Measurements from ENCODE around the gene HCRTR2.
"Not testable (repeated sequence)": the region's sequence is repeated elsewhere in the genome, so short reads cannot be mapped to it uniquely, and the experiment has no call there.

Gene HCRTR2

GRCh38 chr6:55277646-55278045, 103.3 kb downstream of the HCRTR2 start:
- 76 to 82% methylated on average over 2 to 3 of the region's 5 CpGs for WGBS, 2 experiments (ENCODE audit: insufficient coverage in 2 of 2)
- Histone ChIP-seq H3K4me3 (ENCODE audit: extremely low read depth, insufficient read depth, low read length, poor library complexity, severe bottlenecking) (no peak overlapping the region), H3K4me1 (ENCODE audit: control insufficient read depth, insufficient read depth, low read length, poor library complexity, severe bottlenecking) (no peaks in the 10 kb centered on the region), H3K9me3 (ENCODE audit: control insufficient read depth, low read length) (no peaks in the 10 kb centered on the region), H3K27ac (ENCODE audit: low read depth, low read length, severe bottlenecking) (peak overlapping the region; percentile 83), H3K36me3 (ENCODE audit: control insufficient read depth, insufficient read depth, low read length) (no peaks in the 10 kb centered on the region)

- Histone ChIP-seq H3K4me1 (ENCODE audit: control insufficient read depth, insufficient read depth, low read length, poor library complexity, severe bottlenecking) (no peaks in the 10 kb centered on the region), H3K27ac (ENCODE audit: low read depth, low read length, severe bottlenecking) (no peak overlapping the region), H3K36me3 (ENCODE audit: control insufficient read depth, insufficient read depth, low read length) (no peaks in the 10 kb centered on the region), H3K9me3 (ENCODE audit: control insufficient read depth, low read length) (no peaks in the 10 kb centered on the region), H3K4me3 (ENCODE audit: extremely low read depth, insufficient read depth, low read length, poor library complexity, severe bottlenecking) (no peak overlapping the region)
- 100% methylated on average over 2 of the region's 4 CpGs; no CpG with 5 or more reads in 1 of the 2 experiments for WGBS, 2 experiments (ENCODE audit: insufficient coverage in 2 of 2)
Measured at GRCh38 chr6:55281215-55281614, 106.9 kb downstream of the HCRTR2 start.

- H3K9me3 ChIP-seq (ENCODE audit: control insufficient read depth, low read length): no peaks in the 10 kb centered on the region
- H3K36me3 ChIP-seq (ENCODE audit: control insufficient read depth, insufficient read depth, low read length): no peaks in the 10 kb centered on the region
- no peak overlapping the region for H3K27ac ChIP-seq (ENCODE audit: low read depth, low read length, severe bottlenecking)
- H3K4me1 ChIP-seq (ENCODE audit: control insufficient read depth, insufficient read depth, low read length, poor library complexity, severe bottlenecking): no peaks in the 10 kb centered on the region
- no peak overlapping the region for H3K4me3 ChIP-seq (ENCODE audit: extremely low read depth, insufficient read depth, low read length, poor library complexity, severe bottlenecking)
- WGBS, 2 experiments (ENCODE audit: insufficient coverage in 2 of 2): 83 to 97% methylated on average over 2 to 6 of the region's 6 CpGs
Measured at GRCh38 chr6:55282115-55282514, 107.8 kb downstream of the HCRTR2 start.

GRCh38 chr6:55286824-55287223, 112.5 kb downstream of the HCRTR2 start:
- Histone ChIP-seq H3K9me3 (ENCODE audit: control insufficient read depth, low read length) (no peaks in the 10 kb centered on the region), H3K4me1 (ENCODE audit: control insufficient read depth, insufficient read depth, low read length, poor library complexity, severe bottlenecking) (no peaks in the 10 kb centered on the region), H3K27ac (ENCODE audit: low read depth, low read length, severe bottlenecking) (no peak overlapping the region), H3K36me3 (ENCODE audit: control insufficient read depth, insufficient read depth, low read length) (no peaks in the 10 kb centered on the region), H3K4me3 (ENCODE audit: extremely low read depth, insufficient read depth, low read length, poor library complexity, severe bottlenecking) (no peak overlapping the region)
- WGBS, 2 experiments (ENCODE audit: insufficient coverage in 2 of 2): 80% methylated on average over 1 of the region's 2 CpGs; no CpG with 5 or more reads in 1 of the 2 experiments

GRCh38 chr6:55290736-55291135, 116.4 kb downstream of the HCRTR2 start:
- 80 to 100% methylated on average over 1 to 2 of the region's 2 CpGs for WGBS, 2 experiments (ENCODE audit: insufficient coverage in 2 of 2)
- Histone ChIP-seq H3K9me3 (ENCODE audit: control insufficient read depth, low read length) (no peaks in the 10 kb centered on the region), H3K4me1 (ENCODE audit: control insufficient read depth, insufficient read depth, low read length, poor library complexity, severe bottlenecking) (no peaks in the 10 kb centered on the region), H3K36me3 (ENCODE audit: control insufficient read depth, insufficient read depth, low read length) (no peaks in the 10 kb centered on the region), H3K4me3 (ENCODE audit: extremely low read depth, insufficient read depth, low read length, poor library complexity, severe bottlenecking) (no peak overlapping the region), H3K27ac (ENCODE audit: low read depth, low read length, severe bottlenecking) (no peak overlapping the region)

- no peak overlapping the region for H3K4me3 ChIP-seq (ENCODE audit: extremely low read depth, insufficient read depth, low read length, poor library complexity, severe bottlenecking)
- H3K4me1 ChIP-seq (ENCODE audit: control insufficient read depth, insufficient read depth, low read length, poor library complexity, severe bottlenecking): no peaks in the 10 kb centered on the region
- H3K9me3 ChIP-seq (ENCODE audit: control insufficient read depth, low read length): no peaks in the 10 kb centered on the region
- WGBS, 2 experiments (ENCODE audit: insufficient coverage in 2 of 2): 53 to 75% methylated on average over 1 to 2 of the region's 2 CpGs
- H3K36me3 ChIP-seq (ENCODE audit: control insufficient read depth, insufficient read depth, low read length): no peaks in the 10 kb centered on the region
- no peak overlapping the region for H3K27ac ChIP-seq (ENCODE audit: low read depth, low read length, severe bottlenecking)
Measured at GRCh38 chr6:55293116-55293515, 118.8 kb downstream of the HCRTR2 start.

GRCh38 chr6:55297214-55297613, 122.9 kb downstream of the HCRTR2 start:
- not testable (repeated sequence) for H3K4me1 ChIP-seq (ENCODE audit: control insufficient read depth, insufficient read depth, low read length, poor library complexity, severe bottlenecking); H3K4me3 ChIP-seq (ENCODE audit: extremely low read depth, insufficient read depth, low read length, poor library complexity, severe bottlenecking); H3K36me3 ChIP-seq (ENCODE audit: control insufficient read depth, insufficient read depth, low read length); H3K27ac ChIP-seq (ENCODE audit: low read depth, low read length, severe bottlenecking); H3K9me3 ChIP-seq (ENCODE audit: control insufficient read depth, low read length)
- no CpG with 5 or more reads among the region's 3 CpGs for WGBS, 2 experiments (ENCODE audit: insufficient coverage in 2 of 2)

GRCh38 chr6:55299286-55299985, 125.1 kb downstream of the HCRTR2 start:
- Histone ChIP-seq H3K4me1 (ENCODE audit: control insufficient read depth, insufficient read depth, low read length, poor library complexity, severe bottlenecking) (no peaks in the 10 kb centered on the region), H3K4me3 (ENCODE audit: extremely low read depth, insufficient read depth, low read length, poor library complexity, severe bottlenecking) (no peak overlapping the region), H3K9me3 (ENCODE audit: control insufficient read depth, low read length) (no peaks in the 10 kb centered on the region), H3K27ac (ENCODE audit: low read depth, low read length, severe bottlenecking) (no peak overlapping the region), H3K36me3 (ENCODE audit: control insufficient read depth, insufficient read depth, low read length) (no peaks in the 10 kb centered on the region)
- WGBS, 2 experiments (ENCODE audit: insufficient coverage in 2 of 2): 86 to 100% methylated on average over 2 of the region's 5 CpGs

- H3K4me1 ChIP-seq (ENCODE audit: control insufficient read depth, insufficient read depth, low read length, poor library complexity, severe bottlenecking): no peaks in the 10 kb centered on the region
- whole genome bisulfite sequencing, 2 experiments (ENCODE audit: insufficient coverage in 2 of 2): 71 to 100% methylated on average over 1 of the region's 1 CpG
- no peak overlapping the region for H3K27ac ChIP-seq (ENCODE audit: low read depth, low read length, severe bottlenecking)
- no peaks in the 10 kb centered on the region for H3K9me3 ChIP-seq (ENCODE audit: control insufficient read depth, low read length)
- no peaks in the 10 kb centered on the region for H3K36me3 ChIP-seq (ENCODE audit: control insufficient read depth, insufficient read depth, low read length)
- no peak overlapping the region for H3K4me3 ChIP-seq (ENCODE audit: extremely low read depth, insufficient read depth, low read length, poor library complexity, severe bottlenecking)
Measured at GRCh38 chr6:55304747-55305146, 130.4 kb downstream of the HCRTR2 start.

- Histone ChIP-seq H3K4me1 (ENCODE audit: control insufficient read depth, insufficient read depth, low read length, poor library complexity, severe bottlenecking) (no peaks in the 10 kb centered on the region), H3K4me3 (ENCODE audit: extremely low read depth, insufficient read depth, low read length, poor library complexity, severe bottlenecking) (no peak overlapping the region), H3K36me3 (ENCODE audit: control insufficient read depth, insufficient read depth, low read length) (no peaks in the 10 kb centered on the region), H3K9me3 (ENCODE audit: control insufficient read depth, low read length) (no peaks in the 10 kb centered on the region), H3K27ac (ENCODE audit: low read depth, low read length, severe bottlenecking) (no peak overlapping the region)
Measured at GRCh38 chr6:55319961-55320695, 145.8 kb downstream of the HCRTR2 start.

- Histone ChIP-seq H3K4me1 (ENCODE audit: control insufficient read depth, insufficient read depth, low read length, poor library complexity, severe bottlenecking) (no peaks in the 10 kb centered on the region), H3K9me3 (ENCODE audit: control insufficient read depth, low read length) (no peaks in the 10 kb centered on the region), H3K4me3 (ENCODE audit: extremely low read depth, insufficient read depth, low read length, poor library complexity, severe bottlenecking) (no peak overlapping the region), H3K36me3 (ENCODE audit: control insufficient read depth, insufficient read depth, low read length) (no peaks in the 10 kb centered on the region), H3K27ac (ENCODE audit: low read depth, low read length, severe bottlenecking) (no peak overlapping the region)
- WGBS, 2 experiments (ENCODE audit: insufficient coverage in 2 of 2): 100% methylated on average over 1 of the region's 2 CpGs; no CpG with 5 or more reads in 1 of the 2 experiments
Measured at GRCh38 chr6:55320696-55321086, 146.4 kb downstream of the HCRTR2 start.

Data from mesodermal cell (in vitro differentiated cells).